Dermis microvascular lymphatic vessel endothelial cell (primary cell): ENCODE results near the gene GTF3C5. TPM values are rescaled to one million over a fixed set of nuclear protein-coding genes. Genes with fewer than 3 reads are reported as not detected.
"Not testable (repeated sequence)": the region's sequence is repeated elsewhere in the genome, so short reads cannot be mapped to it uniquely, and the experiment has no call there.

ENCODE experiments used
- DNase-seq, 2 donors: peaks; one replicate each; pipeline versions ENCODE4 v3.0.0 to v3.0.0-alpha.2; 2010; ENCODE audit warnings: low read depth in 2 of 2
- total RNA-seq: library from RNA; depleted of rRNA; stranded (reverse); fragments of >200 nt; gene quantifications from 2 replicates; pipeline ENCODE4 v1.2.1, GENCODE V29; 2014

GTF3C5 gene
- total RNA-seq, 1 donor from 2014 or later: 37.4 TPM

DNA sequence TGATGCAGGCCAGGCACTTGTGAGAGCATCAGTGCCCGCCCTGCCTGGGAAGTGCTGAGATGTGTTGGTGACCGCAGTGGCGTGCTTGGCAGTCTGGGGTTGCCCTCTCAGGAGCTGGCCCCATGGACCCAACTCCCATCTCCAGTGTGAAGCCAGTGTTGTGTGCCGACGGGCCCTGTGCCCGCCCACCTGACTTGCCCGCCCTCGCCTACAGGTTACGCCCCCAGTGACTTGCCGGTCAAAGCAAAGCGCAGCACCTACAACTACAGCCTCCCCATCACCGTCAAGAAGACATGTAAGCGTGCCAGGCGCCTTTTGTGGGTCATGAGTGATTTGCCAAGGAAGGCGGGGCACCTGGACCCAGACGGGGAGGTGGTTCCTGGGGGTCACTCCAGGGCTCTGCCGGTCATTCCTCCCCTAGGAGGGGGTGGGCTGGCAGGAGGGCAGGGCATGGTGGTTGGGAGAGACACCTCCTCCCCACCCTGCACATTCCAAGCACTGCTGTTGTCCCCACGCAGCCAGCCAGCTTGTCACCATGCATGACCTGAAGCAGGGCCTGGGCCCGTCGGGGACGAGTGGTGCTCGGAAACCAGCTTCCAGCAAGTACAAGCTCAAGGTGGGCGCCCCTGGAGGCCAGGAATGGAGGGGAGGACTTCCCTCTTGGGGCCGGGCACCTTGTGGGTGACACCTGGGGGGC, 23.5 kb downstream of the GTF3C5 start:
- DNase-seq: no peak

GRCh38 chr9:133054966-133055365, 24.2 kb downstream of the GTF3C5 start:
- no peak for DNase-seq

GRCh38 chr9:133055788-133056420, 25.1 kb downstream of the GTF3C5 start:
- no peak for DNase-seq

GRCh38 chr9:133056533-133056932, 25.7 kb downstream of the GTF3C5 start:
- DNase-seq: no peak

DNA sequence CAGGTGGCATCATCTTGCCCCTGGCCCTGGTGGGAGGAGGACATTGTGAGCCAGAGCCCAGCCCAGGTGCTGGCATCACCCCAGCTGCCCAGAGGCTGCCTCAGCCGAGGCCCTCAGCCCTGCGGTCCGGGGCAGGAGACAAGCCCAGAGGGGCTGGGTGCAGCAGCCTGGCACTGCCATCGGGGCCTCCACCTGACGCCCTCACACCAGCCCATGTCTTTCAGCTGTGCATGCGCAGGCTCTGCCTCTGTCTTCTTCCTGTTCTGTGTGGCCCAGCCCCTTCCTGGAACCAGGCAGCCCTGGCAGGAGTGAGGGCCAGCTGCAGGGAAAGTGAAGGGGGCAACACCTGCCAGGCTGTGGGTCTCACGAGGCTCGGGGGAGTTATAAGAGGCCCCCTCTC, 26.2 kb downstream of the GTF3C5 start:
- no peak for DNase-seq

DNA sequence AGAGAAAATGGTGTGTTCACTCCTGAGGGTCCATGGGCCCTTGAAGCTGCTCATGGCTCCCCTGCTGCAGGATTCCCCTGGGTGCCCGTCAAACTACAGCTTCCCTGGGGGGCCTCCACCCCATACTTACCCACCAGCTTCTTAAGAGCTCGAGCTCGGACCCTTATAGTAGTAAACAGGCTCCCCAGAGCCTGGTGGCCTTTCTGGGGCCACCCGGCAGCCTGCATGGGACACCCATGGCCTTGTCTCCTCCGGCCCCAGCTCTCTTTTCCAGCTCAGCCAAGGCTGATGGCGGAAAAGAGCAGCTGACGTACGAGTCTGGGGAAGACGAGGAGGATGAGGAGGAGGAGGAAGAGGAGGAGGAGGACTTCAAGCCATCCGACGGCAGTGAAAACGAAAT, 26.8 kb downstream of the GTF3C5 start:
- no peak for DNase-seq

DNA sequence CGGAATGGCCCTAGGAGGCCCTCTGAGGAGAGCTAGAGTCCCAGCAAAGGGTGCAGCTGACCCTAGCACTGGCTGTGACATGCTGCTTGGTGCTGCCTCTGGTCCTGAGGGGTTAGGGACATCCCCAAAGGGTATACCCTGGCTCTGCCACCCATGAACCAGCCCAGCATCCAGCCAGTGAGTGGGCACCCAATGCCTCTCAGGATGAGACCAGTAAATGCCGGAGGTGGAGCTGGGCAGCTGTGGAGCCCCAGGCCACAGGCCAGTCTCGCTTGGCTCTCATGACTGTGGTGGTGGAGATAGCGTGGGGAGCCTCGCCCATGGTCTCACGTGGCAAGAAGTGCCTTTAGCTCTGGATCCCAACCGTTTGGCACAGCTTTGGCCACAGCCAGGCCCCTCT, 27.3 kb downstream of the GTF3C5 start:
- no peak for DNase-seq

DNA sequence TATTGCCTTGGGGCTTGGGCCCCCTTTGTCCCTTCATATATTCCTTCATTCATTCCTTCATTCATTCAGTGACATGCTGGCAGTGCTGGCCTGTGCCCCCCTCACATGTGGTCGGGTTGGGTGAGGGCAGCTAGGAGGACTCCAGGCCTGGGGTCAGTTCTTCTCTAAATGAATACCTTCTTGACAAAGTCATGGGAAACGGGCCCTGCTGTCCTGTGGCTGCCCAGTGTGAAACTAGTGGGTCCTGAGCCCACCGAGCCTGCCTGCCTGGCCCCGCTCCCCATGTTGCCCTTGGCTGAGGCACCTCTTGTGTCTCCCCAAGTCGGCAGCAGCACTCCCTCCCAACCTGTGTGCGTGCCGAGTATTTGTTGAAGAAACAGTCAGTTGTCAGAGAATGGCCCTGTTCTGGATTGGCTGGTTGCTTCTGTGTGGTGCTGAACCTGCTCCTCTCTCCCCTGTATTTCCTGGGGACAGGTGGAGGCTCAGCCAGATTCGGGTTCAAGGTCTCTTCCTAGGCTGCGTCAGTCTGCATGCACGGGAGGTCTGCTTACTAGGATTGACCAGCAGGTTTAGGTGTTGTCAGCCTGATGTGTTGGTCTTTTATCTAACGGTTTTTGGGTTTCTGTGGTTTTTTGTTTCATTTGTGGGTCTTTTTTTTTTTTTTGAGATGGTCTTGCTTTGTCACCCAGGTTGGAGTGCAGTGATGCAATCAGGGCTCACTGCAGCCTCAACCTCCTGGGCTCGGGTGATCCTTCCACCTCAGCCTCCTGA, 27.9 kb downstream of the GTF3C5 start:
- DNase-seq: no peak

DNA sequence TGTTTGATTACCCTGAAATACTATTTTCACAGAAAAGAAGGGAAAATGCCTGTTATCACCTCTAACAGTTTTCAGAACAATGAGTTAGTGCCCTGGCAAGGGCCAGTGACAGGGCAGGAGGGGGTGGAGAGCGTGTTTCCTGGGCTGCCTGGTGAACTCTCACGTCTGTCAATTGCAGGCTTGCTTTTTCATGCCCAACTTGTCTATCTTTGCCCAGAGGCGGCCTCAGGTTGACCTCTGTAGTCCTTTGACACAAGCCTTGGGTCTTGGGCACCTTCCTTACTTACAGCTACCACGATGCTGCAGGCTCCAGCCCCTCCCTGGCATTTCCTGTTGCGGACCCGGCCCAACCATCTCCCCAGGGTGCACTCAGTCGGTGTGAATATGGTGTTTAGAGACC, 28.8 kb downstream of the GTF3C5 start:
- peak in 1 of 2 donors; percentile 3 for DNase-seq

DNA sequence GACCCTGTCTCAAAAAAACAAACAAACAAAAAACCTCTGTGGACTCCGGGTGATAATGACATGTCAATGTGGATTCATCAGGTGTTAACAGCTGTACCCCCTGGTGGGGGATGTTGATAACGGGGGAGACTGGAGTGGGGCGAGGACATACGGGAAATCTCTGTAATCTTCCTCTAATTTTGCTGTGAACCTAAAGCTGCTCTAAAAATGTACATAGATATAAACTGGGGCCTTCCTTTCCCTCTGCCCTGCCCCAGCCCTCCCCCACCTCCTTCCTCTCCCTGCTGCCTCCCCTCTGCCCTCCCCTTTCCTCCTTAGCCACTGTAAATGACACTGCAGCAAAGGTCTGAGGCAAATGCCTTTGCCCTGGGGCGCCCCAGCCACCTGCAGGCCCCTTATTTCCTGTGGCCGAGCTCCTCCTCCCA, 29.6 kb downstream of the GTF3C5 start:
- peak in 1 of 2 donors; percentile 19 for DNase-seq

- not testable (repeated sequence) for DNase-seq
These were observed 30.4 kb downstream of the GTF3C5 start for GRCh38 chr9:133061019-133061763.

- DNase-seq: not testable (repeated sequence)
These were observed 31.0 kb downstream of the GTF3C5 start, which contains the start of gene CEL for GRCh38 chr9:133061764-133062145. CEL (plus strand) TSS chr9:133061981; CDS start chr9:133062003, 22 bp downstream.

GRCh38 chr9:133062569-133062968, 31.8 kb downstream of the GTF3C5 start:
- not testable (repeated sequence) for DNase-seq

DNA sequence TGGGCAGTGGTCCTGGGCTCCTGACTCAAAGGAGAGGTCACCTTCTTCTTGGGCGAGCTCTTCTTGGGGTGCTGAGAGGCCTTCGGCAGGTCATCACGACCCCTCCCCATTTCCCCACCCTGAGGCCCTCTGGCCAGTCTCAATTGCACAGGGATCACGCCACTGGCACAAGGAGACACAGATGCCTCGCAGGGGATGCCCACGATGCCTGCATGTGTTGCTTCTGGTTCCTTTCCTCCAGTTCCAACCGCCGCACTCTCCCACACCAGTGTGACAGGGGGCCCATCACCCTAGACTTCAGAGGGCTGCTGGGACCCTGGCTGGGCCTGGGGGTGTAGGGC, 32.3 kb downstream of the GTF3C5 start:
- DNase-seq: no peak

GRCh38 chr9:133063500-133064231, 32.9 kb downstream of the GTF3C5 start:
- no peak for DNase-seq

- no peak for DNase-seq
These were observed 33.7 kb downstream of the GTF3C5 start for GRCh38 chr9:133064241-133065069.

DNA sequence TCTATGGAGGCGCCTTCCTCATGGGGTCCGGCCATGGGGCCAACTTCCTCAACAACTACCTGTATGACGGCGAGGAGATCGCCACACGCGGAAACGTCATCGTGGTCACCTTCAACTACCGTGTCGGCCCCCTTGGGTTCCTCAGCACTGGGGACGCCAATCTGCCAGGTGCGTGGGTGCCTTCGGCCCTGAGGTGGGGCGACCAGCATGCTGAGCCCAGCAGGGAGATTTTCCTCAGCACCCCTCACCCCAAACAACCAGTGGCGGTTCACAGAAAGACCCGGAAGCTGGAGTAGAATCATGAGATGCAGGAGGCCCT, 34.2 kb downstream of the GTF3C5 start:
- no peak for DNase-seq

DNA sequence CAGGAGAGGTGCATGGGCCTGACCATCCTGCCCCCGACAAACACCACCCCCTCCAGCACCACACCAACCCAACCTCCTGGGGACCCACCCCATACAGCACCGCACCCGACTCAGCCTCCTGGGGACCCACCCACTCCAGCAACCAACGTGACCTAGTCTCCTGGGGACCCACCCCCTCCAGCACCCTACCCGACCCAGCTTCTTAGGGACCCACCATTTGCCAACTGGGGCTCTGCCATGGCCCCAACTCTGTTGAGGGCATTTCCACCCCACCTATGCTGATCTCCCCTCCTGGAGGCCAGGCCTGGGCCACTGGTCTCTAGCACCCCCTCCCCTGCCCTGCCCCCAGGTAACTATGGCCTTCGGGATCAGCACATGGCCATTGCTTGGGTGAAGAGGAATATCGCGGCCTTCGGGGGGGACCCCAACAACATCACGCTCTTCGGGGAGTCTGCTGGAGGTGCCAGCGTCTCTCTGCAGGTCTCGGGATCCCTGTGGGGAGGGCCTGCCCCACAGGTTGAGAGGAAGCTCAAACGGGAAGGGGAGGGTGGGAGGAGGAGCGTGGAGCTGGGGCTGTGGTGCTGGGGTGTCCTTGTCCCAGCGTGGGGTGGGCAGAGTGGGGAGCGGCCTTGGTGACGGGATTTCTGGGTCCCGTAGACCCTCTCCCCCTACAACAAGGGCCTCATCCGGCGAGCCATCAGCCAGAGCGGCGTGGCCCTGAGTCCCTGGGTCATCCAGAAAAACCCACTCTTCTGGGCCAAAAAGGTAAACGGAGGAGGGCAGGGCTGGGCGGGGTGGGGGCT, 35.6 kb downstream of the GTF3C5 start:
- no peak for DNase-seq

DNA sequence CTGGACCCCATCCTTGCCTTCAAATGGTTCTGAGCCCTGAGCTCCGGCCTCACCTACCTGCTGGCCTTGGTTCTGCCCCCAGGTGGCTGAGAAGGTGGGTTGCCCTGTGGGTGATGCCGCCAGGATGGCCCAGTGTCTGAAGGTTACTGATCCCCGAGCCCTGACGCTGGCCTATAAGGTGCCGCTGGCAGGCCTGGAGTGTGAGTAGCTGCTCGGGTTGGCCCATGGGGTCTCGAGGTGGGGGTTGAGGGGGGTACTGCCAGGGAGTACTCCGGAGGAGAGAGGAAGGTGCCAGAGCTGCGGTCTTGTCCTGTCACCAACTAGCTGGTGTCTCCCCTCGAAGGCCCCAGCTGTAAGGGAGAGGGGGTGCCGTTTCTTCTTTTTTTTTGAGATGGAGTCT, 36.2 kb downstream of the GTF3C5 start:
- DNase-seq: no peak

- DNase-seq: no peak
These were observed 37.0 kb downstream of the GTF3C5 start for GRCh38 chr9:133067813-133068212.
